Heart left ventricle (tissue), 13 donors: ENCODE measurements around the gene C8G.

ENCODE experiments used
- CTCF ChIP-seq, 12 donors: fragments of 200-600 bp; sonication (generic) in 4 of 12; IDR thresholded peaks; one replicate each; pipeline versions ENCODE4 v1.5.0 to v1.8.0; 2018 to 2022; ENCODE audit warnings: antibody characterized with exemption in 12 of 12, mild to moderate bottlenecking in 5 of 12
- POLR2A ChIP-seq, 2 donors: fragments of 450-650 bp; IDR thresholded peaks; one replicate each; pipeline ENCODE4 v1.6.1; 2017; ENCODE audit warnings: antibody characterized with exemption in 2 of 2, mild to moderate bottlenecking in 2 of 2, moderate library complexity in 2 of 2
- donor health status: ischemic (EF 13 %, LVEDD 7.1; RV severe dilation, severe dysfunction).
- donor health status: DM: no; HTN: yes; CAD: no.
- donor health status: DM: no; HTN: no; CAD: no.
- donor health status: ischemic (EF 25% LVEDD 6.9; RV normal size, moderate dysfunction).
- donor health status: ischemic (EF 25% LVEDD 5.7; RV mildly dilated, moderate dysfunction).
- donor health status: ischemic (EF 35%, LVEDD 5.7; RV mildly dilated, moderate dysfunction).
- donor health status: nonischemic (EF 11% LVEDD 7.7; RV severe dilation, severe dysfunction).
- donor health status: DM: yes; HTN: yes; CAD: no.
- donor health status: PGD.
- donor health status: ischemic (EF 29% LVEDD 5.4; RV normal size, mild dysfunction).
- donor health status: nonischemic (EF 23%, LVEDD 6.1; RV moderate dilation, normal function).

GRCh38 chr9:136981588-136982231 is 36.7 kb downstream of the C8G start:
- peak in 4 of 12 donors; percentile 9 to 38 (median 32) for TF ChIP-seq CTCF (IDR thresholded peaks at IDR 0.05)
- peak in 1 of 2 donors; percentile 26 for TF ChIP-seq POLR2A (IDR thresholded peaks at IDR 0.05)
